ENCODE results near the gene EFTUD2. TPM values are rescaled to one million over a fixed set of nuclear protein-coding genes. Genes with fewer than 3 reads are reported as not detected.

Gene EFTUD2
- total and polyA plus RNA-seq, 2 experiments from 2014 or later = 65.2 to 87.0 TPM

DNA sequence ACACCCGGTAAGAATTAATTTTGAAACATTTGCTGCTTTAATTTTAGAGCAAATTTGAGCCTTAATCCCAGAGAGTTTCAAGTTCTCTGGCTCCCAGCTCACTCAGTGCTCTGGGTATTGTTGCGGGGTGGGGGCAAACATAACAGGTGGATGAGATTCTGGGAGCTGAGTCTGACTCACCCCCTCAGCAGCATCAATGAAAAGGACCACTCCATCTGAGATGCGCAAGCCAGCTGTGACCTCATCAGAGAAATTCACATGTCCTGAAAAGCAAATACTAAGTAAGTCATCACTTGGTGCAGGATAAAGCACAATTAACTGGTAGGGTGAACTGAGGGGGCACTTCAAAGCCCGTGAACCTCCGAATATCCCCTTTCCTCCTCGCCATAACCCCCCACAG is 19.9 kb downstream of the EFTUD2 start:
- 87% methylated on average over 6 of the region's 6 CpGs for WGBS (ENCODE audit: low lambda C conversion rate, missing lambda C conversion rate)
- no peak overlapping the region for H3K27ac ChIP-seq
- TF ChIP-seq EZH2 (IDR thresholded peaks at IDR 0.05; ENCODE audit: borderline replicate concordance) (no peak), EZH2phosphoT487 (IDR thresholded peaks at IDR 0.05; ENCODE audit: low read depth, severe bottlenecking, unreplicated experiment) (no peak)
- TF ChIP-seq, protein P1, sequence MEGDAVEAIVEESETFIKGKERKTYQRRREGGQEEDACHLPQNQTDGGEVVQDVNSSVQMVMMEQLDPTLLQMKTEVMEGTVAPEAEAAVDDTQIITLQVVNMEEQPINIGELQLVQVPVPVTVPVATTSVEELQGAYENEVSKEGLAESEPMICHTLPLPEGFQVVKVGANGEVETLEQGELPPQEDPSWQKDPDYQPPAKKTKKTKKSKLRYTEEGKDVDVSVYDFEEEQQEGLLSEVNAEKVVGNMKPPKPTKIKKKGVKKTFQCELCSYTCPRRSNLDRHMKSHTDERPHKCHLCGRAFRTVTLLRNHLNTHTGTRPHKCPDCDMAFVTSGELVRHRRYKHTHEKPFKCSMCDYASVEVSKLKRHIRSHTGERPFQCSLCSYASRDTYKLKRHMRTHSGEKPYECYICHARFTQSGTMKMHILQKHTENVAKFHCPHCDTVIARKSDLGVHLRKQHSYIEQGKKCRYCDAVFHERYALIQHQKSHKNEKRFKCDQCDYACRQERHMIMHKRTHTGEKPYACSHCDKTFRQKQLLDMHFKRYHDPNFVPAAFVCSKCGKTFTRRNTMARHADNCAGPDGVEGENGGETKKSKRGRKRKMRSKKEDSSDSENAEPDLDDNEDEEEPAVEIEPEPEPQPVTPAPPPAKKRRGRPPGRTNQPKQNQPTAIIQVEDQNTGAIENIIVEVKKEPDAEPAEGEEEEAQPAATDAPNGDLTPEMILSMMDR (IDR thresholded peaks at IDR 0.05; ENCODE audit: poor library complexity) = no peak
- no peak overlapping the region for H3K4me2 ChIP-seq
- H3K27me3 ChIP-seq = no peaks in the 10 kb centered on the region
- no peaks in the 10 kb centered on the region for H4K20me1 ChIP-seq (ENCODE audit: insufficient read depth, poor library complexity, severe bottlenecking)
- no peaks in the 10 kb centered on the region for H3K4me1 ChIP-seq (ENCODE audit: insufficient read depth)
- no peaks in the 10 kb centered on the region for H3K9me2 ChIP-seq (replicated peaks; ENCODE audit: insufficient read depth)
- no peak for DNase-seq (ENCODE audit: low spot score)
- no peak overlapping the region for H3K4me3 ChIP-seq
- no peaks in the 10 kb centered on the region for H3K79me2 ChIP-seq
- no peaks in the 10 kb centered on the region for H3K9me3 ChIP-seq (ENCODE audit: low read depth)
- H2AFZ ChIP-seq = no peak overlapping the region
- no peaks in the 10 kb centered on the region for H3K36me3 ChIP-seq (replicated peaks; ENCODE audit: insufficient read depth, low read depth)

DNA sequence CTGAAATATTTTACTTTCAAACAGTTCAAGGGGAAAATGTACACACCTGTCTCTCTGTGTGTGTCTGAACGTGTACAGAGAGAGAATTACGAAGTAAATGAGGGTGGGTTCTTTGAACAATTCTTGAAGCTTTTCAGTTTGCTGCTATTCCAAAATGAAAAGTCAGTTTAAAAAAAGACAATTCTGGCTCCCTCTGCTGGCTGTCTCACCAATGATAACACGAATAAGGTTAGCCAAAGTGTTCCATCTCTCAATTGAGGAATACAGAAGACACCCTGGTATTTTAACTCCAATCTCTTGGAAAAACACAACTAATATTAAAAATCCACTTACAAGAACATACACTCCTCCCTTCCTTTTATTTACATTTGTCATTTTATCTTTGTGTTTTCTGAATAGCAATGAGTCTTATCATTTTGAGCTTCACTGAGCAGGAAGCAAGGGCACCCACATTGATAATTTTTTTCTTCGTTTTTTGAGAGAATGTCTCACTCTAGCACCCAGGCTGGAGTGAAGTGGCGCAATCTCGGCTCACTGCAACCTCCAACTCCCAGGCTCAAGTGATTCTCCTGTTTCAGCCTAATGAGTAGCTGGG is 20.5 kb downstream of the EFTUD2 start:
- no peak overlapping the region for H3K4me2 ChIP-seq
- no peak overlapping the region for H3K27ac ChIP-seq
- no peaks in the 10 kb centered on the region for H3K36me3 ChIP-seq (replicated peaks; ENCODE audit: insufficient read depth, low read depth)
- no peaks in the 10 kb centered on the region for H3K4me1 ChIP-seq (ENCODE audit: insufficient read depth)
- peak; percentile 55 for DNase-seq (ENCODE audit: low spot score)
- H2AFZ ChIP-seq = no peak overlapping the region
- WGBS (ENCODE audit: low lambda C conversion rate, missing lambda C conversion rate) = 65% methylated on average over 6 of the region's 6 CpGs
- no peaks in the 10 kb centered on the region for H3K27me3 ChIP-seq
- H3K79me2 ChIP-seq = no peaks in the 10 kb centered on the region
- no peaks in the 10 kb centered on the region for H3K9me3 ChIP-seq (ENCODE audit: low read depth)
- no peak for TF ChIP-seq EZH2phosphoT487 (IDR thresholded peaks at IDR 0.05; ENCODE audit: low read depth, severe bottlenecking, unreplicated experiment)
- TF ChIP-seq, protein P1 (IDR thresholded peaks at IDR 0.05; ENCODE audit: poor library complexity) = peak; percentile 63
- H3K4me3 ChIP-seq = no peak overlapping the region
- H3K9me2 ChIP-seq (replicated peaks; ENCODE audit: insufficient read depth) = no peaks in the 10 kb centered on the region
- H4K20me1 ChIP-seq (ENCODE audit: insufficient read depth, poor library complexity, severe bottlenecking) = no peaks in the 10 kb centered on the region

DNA sequence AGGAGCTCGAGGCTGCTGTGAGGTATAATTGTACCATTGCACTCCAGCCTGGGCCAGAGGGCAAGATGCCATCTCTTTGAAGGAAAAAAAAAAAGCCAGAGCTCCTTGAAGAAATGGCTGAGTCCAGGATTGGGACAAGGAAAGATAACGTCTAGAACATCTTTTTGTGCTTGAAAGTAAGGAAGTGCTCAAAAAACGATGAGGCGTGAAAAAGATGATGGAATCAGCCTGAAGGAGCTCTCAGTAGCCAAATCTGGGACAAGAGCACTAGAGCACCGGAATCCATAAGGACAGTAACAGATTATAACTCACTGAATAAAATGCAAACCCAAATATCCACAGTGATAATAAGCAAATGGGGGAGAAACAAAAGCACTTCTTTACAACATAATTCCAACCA is 22.1 kb downstream of the EFTUD2 start:
- Histone ChIP-seq H3K79me2 (no peaks in the 10 kb centered on the region), H3K36me3 (replicated peaks; ENCODE audit: insufficient read depth, low read depth) (no peaks in the 10 kb centered on the region), H3K27me3 (no peaks in the 10 kb centered on the region), H3K4me2 (no peak overlapping the region), H3K9me2 (replicated peaks; ENCODE audit: insufficient read depth) (no peaks in the 10 kb centered on the region), H2AFZ (no peak overlapping the region), H4K20me1 (ENCODE audit: insufficient read depth, poor library complexity, severe bottlenecking) (no peaks in the 10 kb centered on the region), H3K4me3 (no peak overlapping the region), H3K9me3 (ENCODE audit: low read depth) (no peaks in the 10 kb centered on the region), H3K27ac (no peak overlapping the region), H3K4me1 (ENCODE audit: insufficient read depth) (no peaks in the 10 kb centered on the region)
- TF ChIP-seq, protein P1 (IDR thresholded peaks at IDR 0.05; ENCODE audit: poor library complexity) = no peak
- TF ChIP-seq EZH2phosphoT487 (IDR thresholded peaks at IDR 0.05; ENCODE audit: low read depth, severe bottlenecking, unreplicated experiment) (no peak), EZH2 (IDR thresholded peaks at IDR 0.05; ENCODE audit: borderline replicate concordance) (no peak)
- no peak for DNase-seq (ENCODE audit: low spot score)
- 93% methylated on average over 5 of the region's 5 CpGs for WGBS (ENCODE audit: low lambda C conversion rate, missing lambda C conversion rate)

Measured in hepatocyte (in vitro differentiated cells).